ENCODE results near the gene CFAP77. TPM values are rescaled to one million over a fixed set of nuclear protein-coding genes. Genes with fewer than 3 reads are reported as not detected.

CFAP77 gene
- total RNA-seq, 1 donor from 2014 or later, result 0.43 TPM

GRCh38 chr9:132517815-132518550 lies 108.0 kb downstream of the CFAP77 start:
- no peak for DNase-seq (ENCODE audit: low spot score, unreplicated experiment)
- Mint-ChIP-seq H3K36me3 (ENCODE audit: insufficient read depth) (no peaks in the 10 kb centered on the region), H3K4me3 (ENCODE audit: low read depth) (no peak overlapping the region), H3K27me3 (peaks cover 31% of the 10 kb centered on the region), H3K27ac (no peak overlapping the region), H3K9me3 (ENCODE audit: low read depth) (no peaks in the 10 kb centered on the region), H3K4me1 (ENCODE audit: low read depth) (no peaks in the 10 kb centered on the region)
- no peak for TF ChIP-seq CTCF (IDR thresholded peaks at IDR 0.05; ENCODE audit: unreplicated experiment)

GRCh38 chr9:132518626-132519025 lies 108.6 kb downstream of the CFAP77 start:
- no peak for TF ChIP-seq CTCF (IDR thresholded peaks at IDR 0.05; ENCODE audit: unreplicated experiment)
- H3K27me3 Mint-ChIP-seq, result peaks cover 29% of the 10 kb centered on the region
- H3K4me3 Mint-ChIP-seq (ENCODE audit: low read depth), result no peak overlapping the region
- no peaks in the 10 kb centered on the region for H3K36me3 Mint-ChIP-seq (ENCODE audit: insufficient read depth)
- no peak overlapping the region for H3K27ac Mint-ChIP-seq
- no peaks in the 10 kb centered on the region for H3K4me1 Mint-ChIP-seq (ENCODE audit: low read depth)
- H3K9me3 Mint-ChIP-seq (ENCODE audit: low read depth), result no peaks in the 10 kb centered on the region
- DNase-seq (ENCODE audit: low spot score, unreplicated experiment), result no peak

- no peak for TF ChIP-seq CTCF (IDR thresholded peaks at IDR 0.05; ENCODE audit: unreplicated experiment)
- Mint-ChIP-seq H3K4me1 (ENCODE audit: low read depth) (no peaks in the 10 kb centered on the region), H3K27me3 (peaks cover 27% of the 10 kb centered on the region), H3K9me3 (ENCODE audit: low read depth) (no peaks in the 10 kb centered on the region), H3K4me3 (ENCODE audit: low read depth) (no peak overlapping the region), H3K36me3 (ENCODE audit: insufficient read depth) (no peaks in the 10 kb centered on the region), H3K27ac (no peak overlapping the region)
- DNase-seq (ENCODE audit: low spot score, unreplicated experiment), result no peak
Observed at GRCh38 chr9:132519033-132519432, 109.0 kb downstream of the CFAP77 start.

- no peak overlapping the region for H3K4me3 Mint-ChIP-seq (ENCODE audit: low read depth)
- peaks cover 22% of the 10 kb centered on the region for H3K27me3 Mint-ChIP-seq
- no peaks in the 10 kb centered on the region for H3K36me3 Mint-ChIP-seq (ENCODE audit: insufficient read depth)
- no peaks in the 10 kb centered on the region for H3K9me3 Mint-ChIP-seq (ENCODE audit: low read depth)
- H3K27ac Mint-ChIP-seq, result no peak overlapping the region
- H3K4me1 Mint-ChIP-seq (ENCODE audit: low read depth), result no peaks in the 10 kb centered on the region
- no peak for DNase-seq (ENCODE audit: low spot score, unreplicated experiment)
- no peak for TF ChIP-seq CTCF (IDR thresholded peaks at IDR 0.05; ENCODE audit: unreplicated experiment)
Observed at GRCh38 chr9:132520612-132521011, 110.6 kb downstream of the CFAP77 start.

GRCh38 chr9:132525308-132526023 lies 115.5 kb downstream of the CFAP77 start:
- Mint-ChIP-seq H3K36me3 (ENCODE audit: insufficient read depth) (no peaks in the 10 kb centered on the region), H3K4me3 (ENCODE audit: low read depth) (no peak overlapping the region), H3K4me1 (ENCODE audit: low read depth) (no peaks in the 10 kb centered on the region), H3K27ac (no peak overlapping the region), H3K27me3 (peaks cover 6% of the 10 kb centered on the region), H3K9me3 (ENCODE audit: low read depth) (no peaks in the 10 kb centered on the region)
- no peak for DNase-seq (ENCODE audit: low spot score, unreplicated experiment)
- TF ChIP-seq CTCF (IDR thresholded peaks at IDR 0.05; ENCODE audit: unreplicated experiment), result no peak

All from progenitor cell of endocrine pancreas (in vitro differentiated cells).